K562 (cell line): Measurements from ENCODE around the gene FHDC1. TPM values are rescaled to one million over a fixed set of nuclear protein-coding genes. Genes with fewer than 3 reads are reported as not detected.

Experiments used
- ATAC-seq: fragments of 200-7000 bp; cut with Tn5 transposase; 3 replicates; pipeline ENCODE4 v1.9.1; 2020; ENCODE audit warnings: moderate library complexity
- BruUV-seq: library from RNA; stranded (reverse); fragments of 400-500 nt; replicated peaks from 2 replicates; lab custom pipeline; 2021; lab: Mats Ljungman, UMichigan
- CTCF ChIA-PET: fragments of 300-600 bp; formaldehyde crosslinking; extraction: SDS; loops from one replicate; lab custom pipeline; 2021; ENCODE audit warnings: low intra/inter-chr PET ratio; lab: Yijun Ruan, JAX
- POLR2A ChIA-PET: fragments of 300-600, 350-650 bp; sonication (Branson Sonifier 250); formaldehyde crosslinking; extraction: SDS; loops from one replicate; lab custom pipeline; 2021; ENCODE audit warnings: antibody characterized with exemption, inconsistent platforms; lab: Yijun Ruan, JAX
- DNase-seq, 4 experiments: peaks; one replicate each; pipeline versions ENCODE4 v3.0.0 to v3.0.0-alpha.2; 2011 to 2018; ENCODE audit warnings: low spot score in 3 of 4, mixed read lengths in 3 of 4; ENCODE audit errors: extremely low read depth in 1 of 4
- FAIRE-seq: peaks from 2 replicates; lab custom pipeline; 2011; peaks lifted over from hg19 to GRCh38; lab: Jason Lieb, UNC
- H2AFZ ChIP-seq: 2 replicates; pipeline ENCODE4 v1.6.0; 2011; ENCODE audit warnings: low read depth, low read length, control low read depth, inconsistent platforms
- H3K27ac ChIP-seq: fragments of 200-600 bp; 3 replicates; pipeline ENCODE4 v1.8.0; 2011; ENCODE audit warnings: low read depth, mild to moderate bottlenecking, control low read depth, inconsistent platforms, low read length, moderate library complexity, mixed read lengths; ENCODE audit errors: extremely low read depth
- H3K27me3 ChIP-seq, 2 experiments: fragments of 300-600 bp in 1 of 2; 2 replicates in 1 of 2; 3 replicates in 1 of 2; pipeline versions ENCODE4 v1.6.0 to v1.8.0; 2011; ENCODE audit warnings: inconsistent platforms in 2 of 2, low read length in 2 of 2, mild to moderate bottlenecking in 1 of 2, mixed read lengths in 1 of 2, moderate library complexity in 1 of 2; ENCODE audit not compliant: control insufficient read depth in 2 of 2, insufficient read depth in 2 of 2
- H3K36me3 ChIP-seq: fragments of 300-600 bp; 3 replicates; pipeline ENCODE4 v1.8.0; 2011; ENCODE audit warnings: mild to moderate bottlenecking, low read length, inconsistent platforms; ENCODE audit not compliant: control insufficient read depth, insufficient read depth
- H3K4me1 ChIP-seq, 2 experiments: fragments of 200-600 bp in 1 of 2; replicated peaks in 1 of 2; 2 replicates in 1 of 2; 3 replicates in 1 of 2; pipeline versions ENCODE4 v1.5.1 to v1.8.0; 2011; ENCODE audit warnings: inconsistent platforms in 2 of 2, low read length in 2 of 2, mild to moderate bottlenecking in 1 of 2, mixed read lengths in 1 of 2, moderate library complexity in 1 of 2; ENCODE audit not compliant: control insufficient read depth in 2 of 2, insufficient read depth in 2 of 2
- H3K4me2 ChIP-seq: 2 replicates; pipeline ENCODE4 v1.6.1; 2011; ENCODE audit warnings: low read length, control low read depth, inconsistent platforms, mixed read lengths; ENCODE audit not compliant: insufficient read depth
- H3K4me3 ChIP-seq: fragments of 200-600 bp; sonication (generic), shearing (Covaris generic); 2 replicates; pipeline ENCODE4 v1.5.1; 2016; ENCODE audit warnings: control low read depth, inconsistent platforms
- H3K79me2 ChIP-seq: fragments of 200-600 bp; 3 replicates; pipeline ENCODE4 v1.8.0; 2011; ENCODE audit warnings: low read length, inconsistent platforms; ENCODE audit not compliant: control insufficient read depth, insufficient read depth
- H3K9ac ChIP-seq, 2 experiments: 2 replicates each; pipeline versions ENCODE4 v1.6.0 to v1.6.1; 2011; ENCODE audit warnings: low read depth in 2 of 2, low read length in 2 of 2, control low read depth in 1 of 2, inconsistent platforms in 1 of 2, mild to moderate bottlenecking in 1 of 2, mixed read lengths in 1 of 2; ENCODE audit not compliant: insufficient read depth in 1 of 2
- H3K9me1 ChIP-seq: one replicate; pipeline ENCODE4 v1.6.0; 2011; ENCODE audit warnings: inconsistent platforms, mild to moderate bottlenecking, low read length, moderate library complexity; ENCODE audit not compliant: control insufficient read depth, insufficient read depth
- H3K9me3 ChIP-seq: replicated peaks from 2 replicates; pipeline ENCODE4 v1.5.1; 2011; ENCODE audit warnings: low read depth, low read length, inconsistent platforms; ENCODE audit not compliant: control insufficient read depth, insufficient read depth
- H4K20me1 ChIP-seq: replicated peaks from 2 replicates; pipeline ENCODE4 v1.6.1; 2011; ENCODE audit warnings: low read length, inconsistent platforms, mixed read lengths; ENCODE audit not compliant: control insufficient read depth, insufficient read depth
- FOXK1 ChIP-seq: sonication (generic); formaldehyde crosslinking; IDR thresholded peaks from 2 replicates; pipeline ENCODE4 v1.8.0; 2022; ENCODE audit warnings: missing genetic modification reagents, mild to moderate bottlenecking, borderline replicate concordance
- L3MBTL2 ChIP-seq: fragments of 450-650 bp; IDR thresholded peaks from 2 replicates; pipeline ENCODE4 v1.6.1; 2016; ENCODE audit warnings: mild to moderate bottlenecking, moderate library complexity
- SMARCA5 ChIP-seq: fragments of 450-650 bp; IDR thresholded peaks from 2 replicates; pipeline ENCODE4 v1.6.1; 2016
- TEAD4 ChIP-seq, 2 experiments: sonication (generic) in 1 of 2; formaldehyde crosslinking in 1 of 2; IDR thresholded peaks; 2 replicates each; pipeline versions ENCODE4 v1.6.1 to v1.8.0; 2012 to 2022; ENCODE audit warnings: borderline replicate concordance in 1 of 2, inconsistent platforms in 1 of 2, low read length in 1 of 2, mild to moderate bottlenecking in 1 of 2, missing genetic modification reagents in 1 of 2
- TRIM24 ChIP-seq, 2 experiments: fragments of 450-650 bp; IDR thresholded peaks; 2 replicates each; pipeline ENCODE4 v1.6.1; 2016
- ZBTB8A ChIP-seq: fragments of 450-650 bp; IDR thresholded peaks from 2 replicates; pipeline ENCODE4 v1.6.1; 2018; ENCODE audit warnings: mild to moderate bottlenecking, moderate library complexity; ENCODE audit not compliant: partially characterized antibody
- ZNF347 ChIP-seq: fragments of 450-650 bp; formaldehyde crosslinking; IDR thresholded peaks from 2 replicates; pipeline ENCODE4 v1.4.0; 2020; ENCODE audit warnings: low read depth, mild to moderate bottlenecking, moderate library complexity
- ZNF764 ChIP-seq: fragments of 250-450 bp; sonication (Bioruptor Pico); IDR thresholded peaks from 2 replicates; pipeline ENCODE4 v1.4.0; 2020; ENCODE audit warnings: low read depth, mild to moderate bottlenecking, moderate library complexity
- WGBS: fragments of 100-300 bp; shearing (Covaris generic); methylation state at CpG from one replicate; pipeline ENCODE4 v1.1.6; 2016; ENCODE audit warnings: low coverage, mixed read lengths; ENCODE audit not compliant: insufficient coverage; ENCODE audit errors: missing lambda C conversion rate; 5-methylcytosine and 5-hydroxymethylcytosine counted together
- in situ Hi-C: fragments of 300-500 bp; cut with MboI; formaldehyde crosslinking; loops from 4 replicates; pipeline ENCODE4 v1.15.0; 2018; ENCODE audit warnings: inconsistent platforms, mixed read lengths
- intact Hi-C: fragments of 100-400 bp; cut with micrococcal nuclease; formaldehyde crosslinking; loops from 2 replicates; pipeline ENCODE4 v1.14.2; 2022
- polyA plus RNA-seq, 8 experiments: library from polyadenylated mRNA; depleted of rRNA in 4 of 8; stranded (reverse) in 5 of 8; unstranded in 3 of 8; fragments of >200 nt; fragmentation: Nextera tagmentation in 2 of 8; fragmentation: Illumina TruSeq in 1 of 8; extraction: Ambion mirVana in 2 of 8; extraction: Trizol in 1 of 8; gene quantifications; 2 replicates each; pipeline versions ENCODE4 v1.2.1 to v1.2.3, GENCODE V29; 2011 to 2014; ENCODE audit warnings: inconsistent platforms in 1 of 8, missing spikeins in 1 of 8
- total RNA-seq, 7 experiments: library from RNA; depleted of rRNA in 6 of 7; stranded (reverse); fragments of >200 nt in 6 of 7; fragmentation: Illumina TruSeq in 2 of 7; extraction: Trizol in 2 of 7; gene quantifications; 2 replicates each; pipeline versions ENCODE4 v1.2.1 to v1.2.3, GENCODE V29; 2011 to 2021; ENCODE audit warnings: low replicate concordance in 1 of 7
- TF ChIP-seq, protein P1 (sequence below): IDR thresholded peaks from 2 replicates; pipeline ENCODE4 v1.6.1; 2011; ENCODE audit not compliant: insufficient read length; ENCODE audit errors: extremely low read depth
- TF ChIP-seq, protein P2 (sequence below), 2 experiments: IDR thresholded peaks; 2 replicates each; pipeline ENCODE4 v1.6.1; 2011; ENCODE audit warnings: borderline replicate concordance in 1 of 2, control low read depth in 1 of 2, low read depth in 1 of 2, low read length in 1 of 2, mild to moderate bottlenecking in 1 of 2, mixed read lengths in 1 of 2, moderate library complexity in 1 of 2; ENCODE audit not compliant: insufficient read depth in 1 of 2, insufficient read length in 1 of 2, poor library complexity in 1 of 2, severe bottlenecking in 1 of 2; ENCODE audit errors: extremely low read depth in 1 of 2
- TF ChIP-seq, protein P3 (sequence below): sonication (generic); formaldehyde crosslinking; IDR thresholded peaks from 2 replicates; pipeline ENCODE4 v1.8.0; 2022; ENCODE audit warnings: mild to moderate bottlenecking, missing genetic modification reagents

Gene FHDC1
- total and polyA plus RNA-seq, 9 of the 15 experiments (the other 6 are each of a cell fraction or from before 2014, with no cell fraction given) = 0.01 to 0.43 (median 0.07) TPM

DNA sequence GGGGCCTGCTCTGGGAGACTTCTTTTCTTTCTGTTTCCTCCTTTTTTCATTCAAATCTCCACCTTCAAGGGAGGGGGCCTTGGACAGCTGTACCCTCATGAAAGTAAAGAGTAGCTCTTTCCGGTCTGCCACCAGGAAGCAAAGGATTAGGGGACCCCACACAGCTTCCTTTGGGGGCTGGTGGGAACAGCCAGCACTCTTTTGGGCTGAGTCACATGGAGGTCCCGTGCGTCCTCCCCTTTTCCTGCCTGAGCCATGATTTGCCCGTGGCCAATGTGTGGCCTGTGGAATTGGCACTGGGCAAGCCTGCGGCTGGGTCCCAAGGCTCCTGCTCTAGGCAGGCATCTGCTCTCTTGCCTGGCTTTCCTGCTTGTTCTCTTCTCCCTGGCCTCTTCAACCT is 65.5 kb downstream of the FHDC1 start:
- H3K9me1 ChIP-seq = no peaks in the 10 kb centered on the region
- H3K79me2 ChIP-seq = no peaks in the 10 kb centered on the region
- DNase-seq (no peak), ATAC-seq (no peak), FAIRE-seq (no peak)
- 0 out of 4 replicates have a peak overlapping the region, but pooled peaks of 1 of the 2 experiments have one; percentile 28 for H3K9ac ChIP-seq
- H3K9me3 ChIP-seq = no peaks in the 10 kb centered on the region
- H3K4me3 ChIP-seq = no peak overlapping the region
- POLR2A ChIA-PET = no interaction called here
- in situ Hi-C loops (no loop called here), intact Hi-C loops (loop anchor here (5.0 kb wide), 1 partner anchor 56 kb away; no protein-coding TSS in a partner anchor)
- no peak overlapping the region for H3K4me2 ChIP-seq
- H4K20me1 ChIP-seq = 0 out of 2 replicates have a peak, but pooled peaks cover 3% of the 10 kb centered on the region
- peaks cover 33 to 70% of the 10 kb centered on the region in 2 experiments for H3K27me3 ChIP-seq
- H3K27ac ChIP-seq = no peak overlapping the region
- peaks cover 6 to 8% of the 10 kb centered on the region in 2 experiments; a peak in 3 of 5 replicates for H3K4me1 ChIP-seq
- H2AFZ ChIP-seq = no peak overlapping the region
- no peaks in the 10 kb centered on the region for H3K36me3 ChIP-seq
- WGBS = 6% methylated on average over 5 of the region's 5 CpGs
- BruUV-seq = no TSS peak
- CTCF ChIA-PET = no interaction called here
- no peak for TF ChIP-seq FOXK1 (CRISPR knock-in tag)
- TF ChIP-seq TEAD4 (IDR thresholded peaks at IDR 0.05; ENCODE audit: low read length) = no peak
- TF ChIP-seq TEAD4 (CRISPR knock-in tag; IDR thresholded peaks at IDR 0.05; ENCODE audit: borderline replicate concordance) = no peak
- TF ChIP-seq L3MBTL2 = no peak
- TF ChIP-seq, protein P1, sequence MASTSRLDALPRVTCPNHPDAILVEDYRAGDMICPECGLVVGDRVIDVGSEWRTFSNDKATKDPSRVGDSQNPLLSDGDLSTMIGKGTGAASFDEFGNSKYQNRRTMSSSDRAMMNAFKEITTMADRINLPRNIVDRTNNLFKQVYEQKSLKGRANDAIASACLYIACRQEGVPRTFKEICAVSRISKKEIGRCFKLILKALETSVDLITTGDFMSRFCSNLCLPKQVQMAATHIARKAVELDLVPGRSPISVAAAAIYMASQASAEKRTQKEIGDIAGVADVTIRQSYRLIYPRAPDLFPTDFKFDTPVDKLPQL = no peak
- TF ChIP-seq ZBTB8A = no peak
- no peak for TF ChIP-seq ZNF347 (CRISPR knock-in tag)
- no peak for TF ChIP-seq SMARCA5
- no peak for TF ChIP-seq TRIM24 (IDR thresholded peaks at IDR 0.05)
- TF ChIP-seq, protein P2, sequence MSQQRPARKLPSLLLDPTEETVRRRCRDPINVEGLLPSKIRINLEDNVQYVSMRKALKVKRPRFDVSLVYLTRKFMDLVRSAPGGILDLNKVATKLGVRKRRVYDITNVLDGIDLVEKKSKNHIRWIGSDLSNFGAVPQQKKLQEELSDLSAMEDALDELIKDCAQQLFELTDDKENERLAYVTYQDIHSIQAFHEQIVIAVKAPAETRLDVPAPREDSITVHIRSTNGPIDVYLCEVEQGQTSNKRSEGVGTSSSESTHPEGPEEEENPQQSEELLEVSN (IDR thresholded peaks at IDR 0.05; ENCODE audit: borderline replicate concordance in 1 of 2, extremely low read depth in 1 of 2, insufficient read depth in 1 of 2, insufficient read length in 1 of 2, low read depth in 1 of 2, low read length in 1 of 2, poor library complexity in 1 of 2, severe bottlenecking in 1 of 2) = no peak
- TF ChIP-seq ZNF764 (CRISPR knock-in tag) = no peak
- TF ChIP-seq, protein P3, sequence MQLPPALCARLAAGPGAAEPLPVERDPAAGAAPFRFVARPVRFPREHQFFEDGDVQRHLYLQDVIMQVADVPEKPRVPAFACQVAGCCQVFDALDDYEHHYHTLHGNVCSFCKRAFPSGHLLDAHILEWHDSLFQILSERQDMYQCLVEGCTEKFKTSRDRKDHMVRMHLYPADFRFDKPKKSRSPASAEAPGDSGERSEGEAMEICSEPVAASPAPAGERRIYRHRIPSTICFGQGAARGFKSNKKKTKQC = no peak
